UCSD-AML1 (cell line): ENCODE data around the gene RAD52.

Experiments
- DNase-seq: peaks from one replicate; lab custom pipeline; 2025; ENCODE audit not compliant: unreplicated experiment; lab: John Stamatoyannopoulos, UW

Gene RAD52

DNA sequence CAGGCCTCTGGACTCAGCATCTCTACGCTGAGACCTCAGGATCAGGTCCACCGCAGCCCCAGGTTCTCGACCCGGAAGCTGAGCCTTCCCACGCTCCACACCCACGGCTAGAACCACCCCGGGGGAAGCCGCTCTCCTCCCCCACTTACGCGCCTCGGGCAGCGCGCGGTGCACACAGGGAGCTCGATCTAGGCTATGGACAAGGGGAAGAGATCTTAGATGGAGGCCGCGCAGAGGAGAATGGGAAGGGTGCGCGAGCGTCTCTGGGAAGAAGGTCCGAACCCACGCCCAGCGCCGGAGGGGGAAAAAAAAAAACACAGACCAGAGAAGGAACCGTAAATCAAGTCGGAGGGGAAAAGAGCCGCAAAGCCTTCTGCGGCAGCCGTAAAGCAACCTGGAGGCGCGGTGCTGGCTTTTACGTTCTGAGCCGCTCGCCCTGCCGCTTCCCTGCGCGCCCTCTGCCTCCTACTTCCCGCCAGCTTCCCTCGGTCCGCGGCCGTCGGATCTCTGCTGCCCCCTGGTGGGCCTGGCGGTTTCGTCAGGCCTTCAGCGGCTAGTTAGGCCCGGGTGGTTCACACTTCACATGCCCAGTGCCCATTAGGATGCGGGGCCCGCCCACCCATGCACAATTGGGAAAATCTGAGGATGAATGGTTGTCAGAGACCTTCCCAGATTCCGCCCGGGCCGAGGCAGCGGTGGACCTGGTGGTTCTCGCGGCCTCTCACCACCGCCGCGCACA is at the start of gene RAD52:
TSS of gene RAD52 (minus strand) at position 242 of the 739 bp plus-strand sequence. CDS start 16,636 bp downstream, outside the sequence.
- peak; percentile 98 for DNase-seq

DNA sequence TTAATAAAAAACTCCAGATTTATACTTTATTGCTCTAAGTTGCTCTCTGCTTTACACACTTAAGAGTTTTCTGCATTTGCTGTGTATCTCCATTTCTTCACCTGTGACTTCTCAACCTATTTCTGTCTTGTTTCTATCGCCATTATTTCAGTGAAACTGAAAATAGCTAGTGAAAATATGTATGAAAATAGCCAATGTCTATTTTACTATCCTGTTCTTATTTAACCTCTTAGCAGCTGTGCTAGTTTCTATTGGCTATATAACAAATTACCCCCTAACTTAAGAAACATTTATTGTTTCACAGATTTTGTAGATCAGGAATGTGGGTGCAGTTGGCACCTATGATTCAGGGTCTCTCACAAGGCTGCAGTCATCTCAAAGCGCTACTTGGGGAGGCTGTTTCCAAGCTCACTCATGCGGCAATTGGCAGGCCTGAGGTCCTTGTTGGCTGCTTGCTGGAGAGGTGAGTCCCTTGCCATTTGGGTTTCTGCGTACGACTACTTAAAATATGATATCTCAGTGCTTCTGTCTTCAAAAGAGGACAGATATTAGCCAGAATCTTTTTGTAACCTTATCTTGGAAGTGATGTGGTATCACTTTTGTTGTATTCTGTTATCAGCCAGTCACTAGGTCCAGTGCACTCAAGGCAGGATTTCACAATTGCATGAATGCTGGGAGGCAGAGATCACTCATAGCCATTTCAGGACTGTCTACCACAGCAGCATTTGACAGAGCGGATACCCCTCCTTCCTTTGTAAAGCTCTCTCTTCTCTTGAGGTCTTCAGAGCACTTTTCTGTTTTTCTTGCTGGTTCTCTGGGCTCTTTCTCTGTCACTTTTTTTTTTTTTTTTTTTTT is 48.8 kb upstream of the RAD52 start:
- DNase-seq: no peak

DNA sequence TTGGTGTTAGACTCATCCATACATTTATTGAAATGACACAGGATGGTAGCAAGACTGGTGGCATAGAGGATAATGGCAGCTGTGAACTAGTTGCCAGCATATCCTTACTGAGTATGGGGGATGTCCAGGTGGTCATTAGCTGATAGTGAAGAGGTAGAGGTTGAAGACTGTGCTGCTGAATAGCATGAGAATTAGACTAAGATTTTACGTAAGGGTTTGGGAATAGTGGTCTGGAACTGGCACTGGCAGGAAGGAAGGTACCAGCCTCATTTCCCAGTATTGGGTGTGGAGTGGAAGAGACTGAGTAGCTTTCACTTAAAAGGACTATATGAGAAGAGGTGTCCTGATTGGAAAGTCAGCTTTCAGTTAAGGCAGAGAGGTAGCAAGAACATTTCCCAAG is 48.0 kb upstream of the RAD52 start:
- DNase-seq: no peak

DNA sequence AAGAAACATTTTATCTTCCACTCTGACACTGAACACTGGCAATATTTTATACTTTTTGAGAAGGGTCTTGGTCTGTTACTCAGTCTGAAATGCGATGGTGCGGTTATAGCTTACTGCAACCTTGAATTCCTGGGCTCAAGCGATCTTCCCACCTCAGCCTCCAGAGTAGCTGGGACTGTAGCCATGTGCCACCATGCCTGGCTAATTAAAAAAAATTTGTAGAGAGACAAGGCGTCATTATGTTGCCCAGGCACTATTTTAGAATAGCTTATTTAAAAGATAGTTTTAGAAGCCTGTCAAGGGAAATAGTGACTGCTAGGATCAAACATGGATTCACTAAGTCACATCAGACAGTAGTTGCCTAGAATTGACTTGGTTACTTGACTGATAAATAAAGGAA is 47.4 kb upstream of the RAD52 start:
- no peak for DNase-seq

DNA sequence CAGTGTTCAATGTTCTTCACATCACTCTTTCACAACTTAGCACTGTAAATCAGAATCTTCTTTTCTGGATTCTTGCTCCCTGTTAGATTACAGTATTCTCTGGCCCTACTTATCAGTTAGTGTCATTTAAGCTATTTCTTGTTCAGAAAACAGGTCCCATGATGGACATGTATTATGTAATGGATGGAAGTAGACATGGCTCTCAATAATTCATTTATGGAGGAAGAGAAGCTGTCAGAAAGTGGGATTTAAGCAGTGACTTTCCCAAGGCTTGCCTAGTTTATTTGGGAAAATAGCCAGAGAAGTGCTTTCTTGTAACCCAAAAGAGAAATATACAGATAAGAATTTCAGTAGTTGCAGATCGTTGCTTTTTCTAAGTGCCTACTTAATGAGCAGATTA is 43.2 kb upstream of the RAD52 start:
- no peak for DNase-seq

DNA sequence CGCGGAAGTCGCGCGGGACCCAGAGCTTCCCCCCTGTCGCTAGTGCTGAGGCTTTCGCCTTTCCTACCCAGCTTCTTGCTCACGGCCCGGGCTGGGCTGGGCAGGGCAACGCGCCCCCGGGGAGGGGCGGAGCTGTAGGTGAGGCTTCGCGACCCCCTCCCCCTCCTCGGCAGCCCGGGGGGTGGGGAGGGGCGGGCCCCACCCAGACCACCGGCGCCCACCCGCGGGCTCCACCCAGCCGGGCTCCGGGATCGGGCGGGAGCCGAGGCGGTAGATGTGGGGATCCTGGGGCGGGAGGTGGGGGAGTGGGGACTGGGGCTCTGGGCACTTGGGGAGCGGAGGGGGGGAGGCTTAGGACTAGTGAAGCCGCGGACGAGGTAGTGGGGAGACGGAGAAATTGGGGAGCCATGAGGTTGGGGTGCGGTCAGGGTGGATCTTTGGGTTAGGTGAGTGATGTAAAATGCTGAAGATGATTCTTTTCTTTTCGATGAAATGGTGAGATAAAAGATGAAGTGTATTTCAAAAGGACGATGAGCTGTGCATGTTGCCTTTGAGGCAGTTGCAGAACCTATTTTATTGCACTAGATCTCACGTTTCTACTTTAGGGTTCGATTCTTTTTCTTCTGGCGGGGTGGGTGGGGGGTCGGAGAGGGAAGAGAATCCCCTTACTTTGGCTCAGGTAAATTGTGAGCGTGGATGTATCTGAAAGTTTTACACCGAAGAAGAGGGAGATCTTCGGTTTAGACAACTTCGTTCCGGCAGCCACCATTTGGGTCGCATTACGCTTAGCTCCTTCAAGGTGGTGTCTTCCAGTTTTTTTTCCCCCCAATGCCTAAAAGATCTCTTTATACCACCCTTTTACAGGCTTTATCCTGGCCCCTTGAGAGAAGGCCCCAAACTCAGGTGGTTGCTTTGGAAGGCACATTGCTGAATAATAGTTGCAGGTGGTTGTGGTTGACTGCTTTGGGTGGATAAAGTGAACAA is 42.1 kb upstream of the RAD52 start:
- no peak for DNase-seq

DNA sequence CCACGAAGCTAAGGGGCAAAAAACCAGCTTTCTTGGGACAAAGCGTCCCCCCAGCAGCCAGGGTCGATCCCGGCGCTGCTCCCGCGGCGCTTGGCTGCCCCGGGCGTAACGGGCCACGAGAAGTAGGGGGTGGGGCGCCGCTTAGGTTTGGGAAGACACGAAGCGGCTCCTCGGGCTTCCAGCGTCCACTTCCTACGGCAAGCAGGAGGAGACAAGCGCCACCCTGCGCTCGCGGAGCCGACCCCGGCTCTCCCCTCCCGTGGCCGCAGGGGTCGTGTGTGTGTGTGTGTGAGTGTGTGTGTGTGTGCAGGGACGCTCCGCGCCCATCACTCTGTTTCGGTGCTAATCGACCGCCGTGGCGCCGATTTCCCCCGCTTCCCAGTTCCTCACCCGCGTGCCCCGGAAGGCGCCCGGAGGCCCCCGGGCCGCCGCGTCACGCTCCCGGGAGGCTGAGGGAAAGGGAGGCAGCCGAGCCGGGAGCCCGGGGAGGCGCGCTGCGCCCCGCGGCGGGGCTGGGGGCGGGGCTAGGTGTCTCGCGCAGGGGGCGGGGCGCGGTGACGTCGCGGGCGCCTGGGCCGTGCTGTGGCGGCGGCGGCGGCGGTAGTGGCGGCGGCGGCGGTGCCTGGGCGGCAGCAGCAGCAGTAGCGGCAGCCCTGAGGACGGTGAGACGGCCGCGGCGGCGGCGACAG is 41.3 kb upstream of the RAD52 start, which contains the start of gene ERC1:
TSS of gene ERC1 (plus strand) at position 563 of the 689 bp plus-strand sequence. CDS start 36,681 bp downstream, outside the sequence.
- peak; percentile 94 for DNase-seq

DNA sequence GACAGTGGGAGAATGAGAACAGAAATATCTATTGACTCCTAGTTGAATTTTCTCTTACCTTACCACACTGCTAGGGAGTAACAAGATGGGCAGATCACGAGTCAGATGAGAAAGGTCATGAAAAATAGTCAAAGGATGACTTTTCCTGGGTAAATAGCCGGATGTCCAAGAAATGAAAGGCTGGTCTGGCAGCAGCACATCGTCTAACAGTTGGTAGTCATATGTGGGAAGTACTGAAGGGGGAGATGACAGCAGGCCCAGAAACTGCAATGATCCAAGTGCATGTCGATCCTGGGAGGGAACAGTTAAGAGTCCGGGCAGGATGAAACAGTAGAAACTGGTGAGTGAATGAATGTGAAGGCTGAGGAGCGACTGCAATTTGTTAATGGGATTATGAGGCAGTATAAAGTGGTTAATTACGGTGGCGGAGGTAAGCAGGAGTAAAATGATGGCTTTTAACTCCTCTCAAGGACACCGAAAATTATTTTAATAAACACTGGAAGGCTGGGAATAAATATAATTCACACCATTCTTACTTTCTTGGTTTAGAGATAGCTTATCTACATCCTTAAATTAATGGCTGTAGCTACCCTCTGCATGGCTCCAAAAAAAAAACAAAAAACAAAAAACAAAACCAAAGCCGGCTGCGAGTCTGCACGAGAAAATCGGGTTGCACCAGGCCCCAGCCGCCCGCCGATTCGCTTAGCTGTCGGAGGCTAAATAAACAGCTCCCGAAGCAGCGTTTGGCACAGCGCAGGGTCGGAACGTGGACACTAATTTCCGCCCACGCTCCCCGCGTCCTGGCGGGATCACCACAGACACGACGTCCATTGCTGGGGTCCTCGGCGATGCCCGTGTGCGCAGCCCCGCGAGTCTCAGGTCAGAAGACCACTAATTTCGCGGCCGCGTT is 40.5 kb upstream of the RAD52 start:
- DNase-seq: peak; percentile 19

DNA sequence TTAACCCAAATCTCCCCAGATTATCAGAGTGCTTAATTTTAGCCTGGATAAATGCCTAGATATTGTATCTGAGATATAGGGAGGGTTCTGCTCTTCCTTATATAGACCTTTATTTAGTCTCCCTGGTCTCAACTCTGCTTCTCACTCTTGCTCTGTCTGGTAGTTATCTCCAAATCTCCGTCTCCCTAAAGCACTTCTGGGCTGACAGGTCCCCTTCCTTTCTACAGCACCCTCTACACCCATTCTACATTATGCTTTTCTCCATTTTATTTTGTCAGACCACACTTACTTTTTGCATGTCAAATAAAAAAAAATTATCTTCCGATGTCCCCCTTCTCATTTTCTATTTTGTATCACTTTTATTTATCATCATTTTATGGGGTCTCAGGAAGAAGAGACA is 39.6 kb upstream of the RAD52 start:
- no peak for DNase-seq

DNA sequence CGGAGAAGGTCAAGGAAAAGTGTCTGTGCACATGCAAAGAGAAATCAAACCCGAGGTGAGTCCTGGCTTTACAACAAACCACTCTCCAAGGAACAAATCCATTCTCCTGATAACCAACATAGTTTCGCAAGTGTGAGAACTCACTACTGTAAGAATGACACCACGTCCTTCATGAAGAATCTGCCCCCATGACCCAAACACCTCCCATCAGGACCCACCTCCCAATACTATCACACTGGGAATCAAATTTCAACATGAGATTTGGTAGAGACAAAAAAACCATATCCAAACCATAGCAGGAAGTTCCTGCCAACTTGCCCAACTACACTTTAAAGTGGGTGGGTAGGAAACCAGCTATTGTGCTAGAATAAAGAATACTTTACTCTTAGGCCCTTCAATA is 39.2 kb upstream of the RAD52 start:
- DNase-seq: no peak

DNA sequence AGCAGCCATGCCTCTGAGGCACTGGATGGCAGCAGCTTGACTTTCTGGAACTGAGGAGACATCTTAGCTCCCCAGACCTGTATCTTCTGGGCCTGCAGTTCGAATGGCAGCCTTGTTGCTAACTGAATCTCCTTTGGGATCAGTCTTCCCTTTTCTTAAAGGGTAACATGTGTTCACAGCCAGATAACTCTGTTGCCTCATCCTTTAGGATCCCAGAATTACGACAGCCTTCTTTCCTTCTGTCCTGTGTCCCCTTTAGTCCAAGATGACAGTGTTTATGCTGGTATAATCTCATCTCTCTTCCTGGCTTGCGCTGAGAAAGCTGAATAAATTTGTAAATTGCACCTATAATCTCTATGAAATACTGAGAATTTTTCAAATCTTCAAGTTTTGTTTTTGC is 32.5 kb upstream of the RAD52 start:
- no peak for DNase-seq

DNA sequence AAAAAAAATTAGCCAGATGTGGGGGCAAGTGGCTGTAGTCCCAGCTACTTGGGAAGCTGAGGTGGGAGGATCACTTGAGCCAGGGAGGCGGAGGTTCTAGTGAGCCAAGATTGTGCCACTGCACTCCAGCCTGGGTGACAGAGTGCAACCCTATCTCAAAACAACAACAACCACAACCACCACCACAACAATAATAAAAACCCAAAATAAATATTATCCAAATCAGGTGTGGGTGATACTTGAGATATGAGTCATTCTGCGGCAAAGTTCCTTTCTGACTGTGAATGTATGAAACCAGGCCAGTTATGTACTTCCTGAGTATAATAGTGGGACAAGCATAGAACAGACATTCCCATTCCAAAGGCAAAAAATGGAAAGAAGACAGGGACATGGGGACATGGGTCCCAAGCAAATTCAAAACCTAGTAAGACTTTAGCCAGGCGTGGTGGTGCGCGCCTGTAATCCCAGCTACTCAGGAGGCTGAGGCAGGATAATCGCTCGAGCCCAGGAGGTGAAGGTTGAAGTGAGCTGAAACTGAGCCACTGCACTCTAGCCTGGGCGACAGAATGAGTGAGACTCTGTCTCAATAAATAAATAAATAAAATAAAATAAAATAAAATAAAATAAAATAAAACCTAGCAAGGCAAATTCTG is 31.8 kb upstream of the RAD52 start:
- DNase-seq: no peak

DNA sequence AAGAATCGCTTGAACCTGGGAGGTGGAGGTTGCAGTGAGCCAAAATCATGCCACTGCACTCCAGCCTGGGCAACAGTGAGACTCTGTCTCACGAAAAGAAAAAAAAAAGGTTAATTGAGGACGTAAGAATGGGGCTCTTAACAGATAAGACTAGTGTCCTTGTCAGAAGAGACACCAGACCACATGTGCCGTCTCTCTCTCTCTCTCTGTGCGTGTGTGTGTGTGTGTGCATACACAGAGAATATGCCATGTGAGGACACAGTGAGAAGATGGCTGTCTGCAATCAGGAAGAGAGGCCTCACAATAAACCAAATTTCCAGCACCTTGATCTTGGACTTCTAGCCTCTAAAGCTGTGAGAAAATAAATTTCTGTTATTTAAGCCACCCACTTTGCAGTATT is 29.9 kb upstream of the RAD52 start:
- no peak for DNase-seq

DNA sequence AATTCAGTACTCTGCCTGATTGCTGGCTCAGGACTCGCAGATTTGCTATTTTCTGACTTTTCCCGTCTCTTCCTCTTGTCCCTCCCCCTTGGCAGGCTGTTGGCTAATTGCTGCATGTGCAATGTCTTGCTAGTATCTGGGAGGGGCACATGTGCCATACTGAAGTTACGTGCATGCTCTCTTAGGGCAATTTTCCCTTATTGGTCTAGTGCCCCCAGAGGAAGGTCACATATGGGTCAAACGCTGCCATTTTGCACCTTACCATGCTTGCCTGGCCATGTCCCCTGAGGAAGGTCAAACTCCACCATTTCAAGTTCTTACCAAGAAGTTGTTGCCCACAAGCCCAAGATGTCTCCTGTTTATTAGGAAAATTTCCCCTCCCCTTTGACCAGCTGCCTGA is 27.7 kb upstream of the RAD52 start:
- no peak for DNase-seq

DNA sequence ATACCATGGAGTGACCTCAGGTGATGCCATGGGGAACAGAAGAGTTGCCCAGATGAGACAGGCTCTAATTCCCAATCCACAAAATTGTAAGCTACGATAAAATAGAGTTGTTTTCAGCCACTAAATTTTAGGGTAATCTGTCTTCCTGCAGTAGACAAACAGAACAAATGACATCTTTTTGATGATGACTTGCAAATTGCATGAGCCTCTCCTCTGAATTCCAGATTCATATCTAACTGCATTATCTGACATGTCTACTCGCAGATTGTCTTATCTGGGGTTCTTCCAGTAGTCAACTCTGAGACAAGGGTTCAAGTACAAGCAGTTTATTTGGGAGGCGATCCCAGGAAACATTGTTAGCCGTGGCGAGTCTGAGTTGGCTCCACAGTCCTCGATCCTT is 27.1 kb upstream of the RAD52 start:
- DNase-seq: no peak

DNA sequence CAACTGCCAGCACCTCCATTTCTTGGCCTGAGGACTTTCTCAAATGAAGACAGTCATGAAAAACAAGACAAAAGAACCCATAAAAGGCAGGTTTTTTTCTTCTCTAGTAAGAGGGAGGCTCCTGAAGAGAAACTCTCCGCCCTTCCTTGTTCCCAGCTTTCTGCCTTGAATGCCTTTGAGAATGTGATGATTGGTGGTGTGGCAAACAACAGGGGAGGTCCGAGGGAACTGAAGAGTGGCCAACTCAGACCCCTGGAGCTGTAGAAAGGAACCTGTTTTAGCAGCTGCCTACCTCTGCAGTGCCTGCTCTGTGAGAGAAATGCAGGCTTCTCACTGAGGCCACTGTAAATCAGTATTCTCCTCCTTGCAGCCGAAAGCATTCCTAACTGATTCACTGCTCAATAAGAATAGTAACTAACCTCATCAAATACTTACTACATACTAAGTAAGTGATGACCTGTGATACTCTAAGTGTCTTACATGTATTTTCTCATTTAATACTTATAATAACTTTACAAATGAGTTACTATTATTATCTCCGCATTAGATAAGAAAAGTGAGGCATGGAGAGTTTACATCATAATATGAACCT is 24.9 kb upstream of the RAD52 start:
- DNase-seq: no peak

DNA sequence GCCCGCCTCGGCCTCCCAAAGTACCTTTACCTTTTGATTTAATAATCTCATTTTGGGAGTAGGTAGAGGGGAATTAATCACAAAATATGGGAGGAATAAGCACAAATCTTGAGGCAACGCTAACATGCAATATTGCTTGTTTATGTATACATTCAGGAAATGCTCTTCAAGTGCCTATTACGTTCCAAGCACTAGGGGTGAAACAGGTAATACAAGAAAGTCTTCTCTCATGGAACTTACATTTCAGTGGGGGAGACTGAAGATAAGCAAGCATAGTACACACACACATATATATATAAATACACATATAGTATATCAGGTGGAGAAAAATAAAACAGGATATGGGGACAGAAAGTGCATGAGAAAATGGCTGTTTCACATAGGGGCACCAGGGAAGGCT is 22.5 kb upstream of the RAD52 start:
- no peak for DNase-seq

DNA sequence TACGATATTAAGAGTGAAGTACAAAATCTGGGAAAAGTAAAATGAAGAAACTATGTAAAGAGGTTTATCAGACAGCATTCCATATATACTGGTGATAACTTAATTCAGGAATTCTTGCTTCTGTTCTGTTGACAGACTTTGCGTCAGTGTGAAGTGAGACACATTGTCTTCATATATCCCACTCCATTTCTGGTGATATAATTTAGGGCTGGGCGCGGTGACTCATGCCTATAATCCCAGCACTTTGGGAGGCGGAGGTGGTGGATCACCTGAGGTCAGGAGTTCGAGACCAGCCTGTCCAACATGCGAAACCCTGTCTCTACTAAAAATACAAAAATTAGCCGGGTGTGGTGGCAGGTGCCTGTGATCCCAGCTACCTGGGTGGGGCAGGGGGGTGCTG is 20.3 kb upstream of the RAD52 start:
- DNase-seq: no peak

DNA sequence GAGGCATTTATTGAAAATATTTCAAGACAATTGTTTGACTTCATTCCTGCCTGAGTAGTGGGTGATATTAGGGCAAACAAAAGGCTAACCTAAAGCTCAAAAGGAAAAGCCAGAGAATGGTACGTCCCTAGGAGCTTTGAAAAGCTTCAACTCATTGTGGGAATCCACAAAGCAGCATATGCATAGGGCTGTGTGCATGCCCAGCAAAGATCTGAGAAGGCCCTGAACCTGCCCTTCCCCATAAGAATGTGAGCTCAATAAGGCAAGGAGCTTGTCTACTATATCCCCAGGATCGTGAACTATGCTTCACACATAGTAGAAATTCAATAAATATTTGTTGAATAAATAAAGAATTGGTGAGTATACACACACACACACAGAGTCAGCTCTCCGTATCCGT is 19.1 kb upstream of the RAD52 start:
- no peak for DNase-seq
